NCI-H524 treated with DMSO at 0.1 percent for 48 hours (cell line): ENCODE measurements around the gene HEATR3.

Experiments
- DNase-seq: peaks from one replicate; lab custom pipeline; 2025; lab: John Stamatoyannopoulos, UW

The HEATR3 gene

GRCh38 chr16:50153596-50154419, 88.0 kb downstream of the HEATR3 start:
- no peak for DNase-seq

GRCh38 chr16:50154420-50154950, 88.7 kb downstream of the HEATR3 start:
- no peak for DNase-seq

- no peak for DNase-seq
Measured at GRCh38 chr16:50155925-50156324, 90.2 kb downstream of the HEATR3 start.
